Left ventricle myocardium inferior (tissue), 1 donor: ENCODE measurements around the gene TAF4. TPM values are rescaled to one million over a fixed set of nuclear protein-coding genes. Genes with fewer than 3 reads are reported as not detected.

Source experiments
- DNase-seq: peaks from one replicate; pipeline ENCODE4 v3.0.0-alpha.2; 2020
- H3K27ac ChIP-seq: fragments of 200-600 bp; replicated peaks from 2 replicates; pipeline ENCODE4 v1.8.0; 2021
- H3K27me3 ChIP-seq: fragments of 200-600 bp; 2 replicates; pipeline ENCODE4 v1.8.0; 2021; ENCODE audit warnings: low read depth
- H3K36me3 ChIP-seq: fragments of 200-600 bp; 2 replicates; pipeline ENCODE4 v1.8.0; 2021
- H3K4me1 ChIP-seq: fragments of 200-600 bp; 2 replicates; pipeline ENCODE4 v1.8.0; 2021
- H3K4me3 ChIP-seq: fragments of 200-600 bp; 2 replicates; pipeline ENCODE4 v1.8.0; 2021; ENCODE audit warnings: mild to moderate bottlenecking, moderate library complexity
- H3K9me3 ChIP-seq: fragments of 200-600 bp; replicated peaks from 2 replicates; pipeline ENCODE4 v1.8.0; 2021
- CTCF ChIP-seq: fragments of 200-600 bp; IDR thresholded peaks from 2 replicates; pipeline ENCODE4 v1.8.0; 2021; ENCODE audit warnings: antibody characterized with exemption, mild to moderate bottlenecking, borderline replicate concordance
- intact Hi-C: fragments of 100-400 bp; cut with micrococcal nuclease; formaldehyde crosslinking; loops from one replicate; pipeline ENCODE4 v1.11.0; 2022
- total RNA-seq: library from RNA; stranded (reverse); fragmentation: NEBNext Ultra II Directional; extraction: Animal tissue kit (Norgen Biotek cat#: 25700); gene quantifications from one replicate; pipeline ENCODE4 v1.2.1, GENCODE V29; 2021
- donor health status: DM: no; HTN: yes; CAD: no; lungs with severe emphysema.

Gene TAF4
- total RNA-seq, 1 donor from 2014 or later, result 11.8 TPM

DNA sequence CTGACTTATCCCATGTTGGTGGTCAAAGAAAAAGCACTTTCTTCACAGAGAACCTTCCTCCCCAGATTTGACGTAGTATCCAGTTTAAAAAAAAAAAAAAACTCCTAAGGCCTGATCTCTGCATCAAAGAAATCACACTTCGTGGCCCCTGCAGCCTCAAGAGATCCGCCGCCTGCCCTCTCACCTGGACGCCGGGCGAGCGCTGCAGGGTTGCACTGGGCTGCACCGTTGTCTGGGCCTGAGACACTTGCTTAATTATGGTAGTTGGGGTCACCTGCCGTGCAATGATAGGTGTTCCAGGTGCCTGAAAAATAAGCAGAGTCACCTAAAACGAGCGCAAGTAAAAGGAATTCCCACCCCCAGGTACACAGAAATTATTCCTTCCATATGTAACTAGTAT, 53.0 kb downstream of the TAF4 start:
- no peak for TF ChIP-seq CTCF
- Histone ChIP-seq H3K27ac (no peak overlapping the region), H3K27me3 (no peaks in the 10 kb centered on the region), H3K4me3 (no peak overlapping the region), H3K9me3 (no peaks in the 10 kb centered on the region), H3K4me1 (peaks cover 17% of the 10 kb centered on the region), H3K36me3 (peaks cover 48% of the 10 kb centered on the region)
- intact Hi-C loops, result no loop called here
- DNase-seq, result no peak

GRCh38 chr20:62011938-62012534, 53.6 kb downstream of the TAF4 start:
- H3K36me3 ChIP-seq, result peaks cover 54% of the 10 kb centered on the region
- H3K9me3 ChIP-seq, result no peaks in the 10 kb centered on the region
- DNase-seq, result no peak
- TF ChIP-seq CTCF, result no peak
- intact Hi-C loops, result no loop called here
- H3K27me3 ChIP-seq, result no peaks in the 10 kb centered on the region
- no peak overlapping the region for H3K27ac ChIP-seq
- no peak overlapping the region for H3K4me3 ChIP-seq
- H3K4me1 ChIP-seq, result peaks cover 17% of the 10 kb centered on the region

DNA sequence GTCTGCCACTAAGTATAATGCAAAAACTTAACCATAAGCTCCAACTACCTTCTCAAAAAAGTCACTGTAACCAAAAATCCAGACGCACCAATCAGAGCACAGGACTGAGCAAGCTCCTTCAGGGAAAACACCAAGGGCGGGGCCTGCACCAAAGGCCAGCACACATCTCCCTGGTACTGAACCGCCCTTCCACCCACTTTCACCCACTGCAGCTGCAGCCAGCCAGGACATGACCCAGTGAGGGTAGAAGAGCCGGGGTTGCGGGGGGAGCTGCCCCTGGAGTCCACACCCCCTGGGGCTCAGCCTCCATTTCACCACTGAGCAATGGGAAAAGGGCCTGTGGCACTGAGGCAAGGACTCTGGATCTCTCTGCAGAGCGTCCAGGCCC, 54.3 kb downstream of the TAF4 start:
- Histone ChIP-seq H3K9me3 (no peaks in the 10 kb centered on the region), H3K4me1 (peaks cover 13% of the 10 kb centered on the region), H3K27ac (no peak overlapping the region), H3K36me3 (peaks cover 59% of the 10 kb centered on the region), H3K27me3 (no peaks in the 10 kb centered on the region), H3K4me3 (no peak overlapping the region)
- no peak for TF ChIP-seq CTCF
- intact Hi-C loops, result no loop called here
- DNase-seq, result no peak

- no peak overlapping the region for H3K4me3 ChIP-seq
- H3K36me3 ChIP-seq, result peaks cover 65% of the 10 kb centered on the region
- intact Hi-C loops, result no loop called here
- H3K9me3 ChIP-seq, result no peaks in the 10 kb centered on the region
- H3K4me1 ChIP-seq, result peaks cover 7% of the 10 kb centered on the region
- H3K27me3 ChIP-seq, result no peaks in the 10 kb centered on the region
- no peak overlapping the region for H3K27ac ChIP-seq
- peak; percentile 73 for TF ChIP-seq CTCF
- peak; percentile 46 for DNase-seq
Measured at GRCh38 chr20:62010551-62011402, 54.9 kb downstream of the TAF4 start.

DNA sequence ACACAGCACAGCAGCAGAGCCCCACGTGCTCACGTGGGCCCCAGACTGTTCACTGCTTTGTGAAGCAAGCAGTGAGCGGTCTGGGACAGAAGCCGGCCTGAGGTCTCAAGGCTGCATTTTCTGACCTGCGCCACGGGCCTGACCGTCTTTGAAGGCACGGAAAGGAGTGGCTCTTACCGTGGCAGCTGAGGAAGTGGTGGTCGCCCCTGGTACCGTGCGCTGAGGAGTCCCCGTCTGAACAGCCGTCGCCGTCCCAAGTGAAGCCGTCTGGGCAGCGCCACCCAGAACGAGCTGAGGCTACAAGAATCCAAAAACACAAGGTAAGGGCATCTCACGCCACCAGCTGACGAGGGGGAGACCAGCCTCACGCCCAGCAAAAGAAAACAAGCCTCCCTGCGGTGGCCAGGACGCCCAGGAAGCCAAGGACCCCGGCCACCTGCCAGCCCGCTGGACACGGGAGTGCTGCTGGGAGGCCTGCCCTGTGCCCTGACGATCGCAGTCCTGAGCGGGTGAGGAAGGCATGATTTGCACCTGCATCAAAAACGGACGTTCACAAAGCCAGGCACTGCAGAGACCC, 55.7 kb downstream of the TAF4 start:
- Histone ChIP-seq H3K4me1 (peaks cover 10% of the 10 kb centered on the region), H3K9me3 (no peaks in the 10 kb centered on the region), H3K36me3 (peaks cover 74% of the 10 kb centered on the region), H3K27ac (no peak overlapping the region), H3K27me3 (no peaks in the 10 kb centered on the region), H3K4me3 (no peak overlapping the region)
- intact Hi-C loops, result no loop called here
- DNase-seq, result no peak
- no peak for TF ChIP-seq CTCF
